ENCODE data around the gene PKNOX2.

The PKNOX2 gene

GRCh38 chr11:125155100-125155444 is 9.5 kb upstream of the PKNOX2 start:
- no peak for DNase-seq (ENCODE audit: low read depth in 2 of 2)

- no peak for DNase-seq (ENCODE audit: low read depth in 2 of 2)
Measured at GRCh38 chr11:125155767-125156166, 8.8 kb upstream of the PKNOX2 start.

GRCh38 chr11:125156346-125157117 is 8.0 kb upstream of the PKNOX2 start:
- no peak for DNase-seq (ENCODE audit: low read depth in 2 of 2)

GRCh38 chr11:125157118-125157733 is 7.3 kb upstream of the PKNOX2 start:
- DNase-seq (ENCODE audit: low read depth in 2 of 2): no peak

GRCh38 chr11:125157953-125158680 is 6.4 kb upstream of the PKNOX2 start:
- DNase-seq (ENCODE audit: low read depth in 2 of 2): no peak

- DNase-seq (ENCODE audit: low read depth in 2 of 2): no peak
Measured at GRCh38 chr11:125162743-125163142, 1.8 kb upstream of the PKNOX2 start.

GRCh38 chr11:125163431-125164063 is 1.0 kb upstream of the PKNOX2 start:
- DNase-seq (ENCODE audit: low read depth in 2 of 2): no peak

- no peak for DNase-seq (ENCODE audit: low read depth in 2 of 2)
Measured at GRCh38 chr11:125164091-125164421, 495 bp upstream of the PKNOX2 start.

- no peak for DNase-seq (ENCODE audit: low read depth in 2 of 2)
Measured at GRCh38 chr11:125165111-125165842, 726 bp downstream of the PKNOX2 start.

GRCh38 chr11:125165843-125166763 is 1.6 kb downstream of the PKNOX2 start:
- DNase-seq (ENCODE audit: low read depth in 2 of 2): no peak

- DNase-seq (ENCODE audit: low read depth in 2 of 2): no peak
Measured at GRCh38 chr11:125166764-125167291, 2.3 kb downstream of the PKNOX2 start.

GRCh38 chr11:125167292-125167953 is 2.9 kb downstream of the PKNOX2 start:
- no peak for DNase-seq (ENCODE audit: low read depth in 2 of 2)

GRCh38 chr11:125167954-125168835 is 3.6 kb downstream of the PKNOX2 start:
- no peak for DNase-seq (ENCODE audit: low read depth in 2 of 2)

- DNase-seq (ENCODE audit: low read depth in 2 of 2): no peak
Measured at GRCh38 chr11:125168918-125169456, 4.4 kb downstream of the PKNOX2 start.

GRCh38 chr11:125170001-125170509 is 5.5 kb downstream of the PKNOX2 start:
- no peak for DNase-seq (ENCODE audit: low read depth in 2 of 2)

- no peak for DNase-seq (ENCODE audit: low read depth in 2 of 2)
Measured at GRCh38 chr11:125170510-125171031, 6.0 kb downstream of the PKNOX2 start.

- DNase-seq (ENCODE audit: low read depth in 2 of 2): no peak
Measured at GRCh38 chr11:125171974-125172373, 7.4 kb downstream of the PKNOX2 start.

- no peak for DNase-seq (ENCODE audit: low read depth in 2 of 2)
Measured at GRCh38 chr11:125173027-125173426, 8.5 kb downstream of the PKNOX2 start.

Data from activated CD8-positive, alpha-beta memory T cell treated with anti-CD3 and anti-CD28 coated beads for 4 hours (primary cell).